HepG2 (cell line): Measurements from ENCODE around the gene IZUMO4. TPM values are rescaled to one million over a fixed set of nuclear protein-coding genes. Genes with fewer than 3 reads are reported as not detected.

Experiments used
- AHDC1 ChIP-seq: sonication (generic); formaldehyde crosslinking; IDR thresholded peaks from 2 replicates; pipeline ENCODE4 v1.5.1; 2020; ENCODE audit warnings: mild to moderate bottlenecking, missing genetic modification reagents, borderline replicate concordance
- AKAP8 ChIP-seq: sonication (generic); formaldehyde crosslinking; IDR thresholded peaks from 2 replicates; pipeline ENCODE4 v1.5.1; 2020; ENCODE audit warnings: mild to moderate bottlenecking, missing genetic modification reagents
- ARNT ChIP-seq: fragments of 450-650 bp; IDR thresholded peaks from 2 replicates; pipeline ENCODE4 v1.6.1; 2017
- ATAD3A ChIP-seq: sonication (generic); formaldehyde crosslinking; IDR thresholded peaks from 2 replicates; pipeline ENCODE4 v1.4.0; 2020; ENCODE audit warnings: missing genetic modification reagents
- ATF1 ChIP-seq: IDR thresholded peaks from 2 replicates; pipeline ENCODE4 v1.6.1; 2016; ENCODE audit warnings: mild to moderate bottlenecking, control low read depth
- CSRNP2 ChIP-seq: sonication (generic); formaldehyde crosslinking; conservative IDR thresholded peaks from 2 replicates; pipeline ENCODE4 v1.8.0; 2022; ENCODE audit warnings: low read depth, missing genetic modification reagents
- ELF1 ChIP-seq: sonication (generic); formaldehyde crosslinking; IDR thresholded peaks from 2 replicates; pipeline ENCODE4 v1.4.0; 2020; ENCODE audit warnings: missing genetic modification reagents
- GATA4 ChIP-seq: sonication (generic); IDR thresholded peaks from 2 replicates; pipeline ENCODE4 v1.6.1; 2016; ENCODE audit warnings: antibody characterized with exemption, low read depth, borderline replicate concordance
- GTF3A ChIP-seq: sonication (generic); formaldehyde crosslinking; conservative IDR thresholded peaks from 2 replicates; pipeline ENCODE4 v1.4.0; 2020; ENCODE audit warnings: mild to moderate bottlenecking, missing genetic modification reagents
- HNRNPH1 ChIP-seq: fragments of 200-400 bp; formaldehyde crosslinking; optimal IDR thresholded peaks from 2 replicates; pipeline ENCODE3; 2017; ENCODE audit warnings: mild to moderate bottlenecking, low read depth, low read length
- NFE2L1 ChIP-seq: sonication (generic); formaldehyde crosslinking; IDR thresholded peaks from 2 replicates; pipeline ENCODE4 v1.4.0; 2020; ENCODE audit warnings: missing genetic modification reagents, mild to moderate bottlenecking, borderline replicate concordance
- SIX1 ChIP-seq: sonication (generic); formaldehyde crosslinking; IDR thresholded peaks from 2 replicates; pipeline ENCODE4 v1.4.0; 2020; ENCODE audit warnings: missing genetic modification reagents, borderline replicate concordance
- SOX13 ChIP-seq, 3 experiments: fragments of 450-650 bp in 1 of 3; sonication (generic) in 1 of 3; formaldehyde crosslinking in 1 of 3; IDR thresholded peaks in 2 of 3; conservative IDR thresholded peaks in 1 of 3; 2 replicates each; pipeline versions ENCODE4 v1.5.0 to v1.6.1; 2016 to 2020; ENCODE audit warnings: antibody characterized with exemption in 1 of 3, mild to moderate bottlenecking in 1 of 3, missing compliant biosample characterization in 1 of 3, missing genetic modification reagents in 1 of 3, moderate library complexity in 1 of 3
- TRIM22 ChIP-seq: fragments of 450-650 bp; IDR thresholded peaks from 2 replicates; pipeline ENCODE4 v1.6.1; 2017
- ZNF230 ChIP-seq: sonication (generic); formaldehyde crosslinking; IDR thresholded peaks from 2 replicates; pipeline ENCODE4 v1.4.0; 2020; ENCODE audit warnings: mild to moderate bottlenecking, missing genetic modification reagents
- ZNF7 ChIP-seq: IDR thresholded peaks from 2 replicates; pipeline ENCODE4 v1.6.1; 2016; ENCODE audit warnings: missing biosample characterization, missing genetic modification reagents
- ZNF776 ChIP-seq: sonication (generic); formaldehyde crosslinking; IDR thresholded peaks from 2 replicates; pipeline ENCODE4 v1.4.0; 2020; ENCODE audit warnings: mild to moderate bottlenecking, missing genetic modification reagents
- polyA plus RNA-seq, 8 experiments: library from polyadenylated mRNA; depleted of rRNA in 3 of 8; stranded (reverse) in 7 of 8; unstranded in 1 of 8; fragments of >200 nt; fragmentation: Illumina TruSeq in 4 of 8; extraction: Trizol in 4 of 8; gene quantifications; 2 replicates each; pipeline versions ENCODE4 v1.2.1 to v1.2.3, GENCODE V29; 2011 to 2016; ENCODE audit warnings: low read depth in 4 of 8, missing spikeins in 1 of 8, mixed read lengths in 1 of 8; ENCODE audit not compliant: insufficient read depth in 1 of 8
- total RNA-seq, 5 experiments: library from RNA; depleted of rRNA; stranded (reverse); fragments of >200 nt; fragmentation: Illumina TruSeq; extraction: Trizol; gene quantifications; 2 replicates each; pipeline ENCODE4 v1.2.3, GENCODE V29; 2016; ENCODE audit warnings: low read depth in 1 of 5
- TF ChIP-seq, protein P1 (sequence below): sonication (generic); formaldehyde crosslinking; IDR thresholded peaks from 2 replicates; pipeline ENCODE4 v1.4.0; 2020; ENCODE audit warnings: mild to moderate bottlenecking, missing genetic modification reagents

Gene IZUMO4
- total and polyA plus RNA-seq, 2 of the 13 experiments (the other 11 are each of a cell fraction or from before 2014, with no cell fraction given): 0.77 to 3.9 TPM

- TF ChIP-seq CSRNP2 (CRISPR knock-in tag) (no peak), AHDC1 (CRISPR knock-in tag) (no peak), HNRNPH1 (no peak), GATA4 (no peak), ATF1 (CRISPR knock-in tag) (no peak), ELF1 (CRISPR knock-in tag) (no peak), ZNF230 (CRISPR knock-in tag) (no peak), NFE2L1 (CRISPR knock-in tag) (no peak), SOX13 (IDR thresholded peaks at IDR 0.05) (no peak), SOX13 (CRISPR knock-in tag; conservative IDR thresholded peaks at IDR 0.05 in 1 of 2, IDR thresholded peaks at IDR 0.05 in 1 of 2) (no peak), ARNT (no peak), ATAD3A (CRISPR knock-in tag) (0 out of 2 replicates have a peak, but pooled peaks have one; percentile 41), ZNF7 (0 out of 2 replicates have a peak, but pooled peaks have one; percentile 16), ZNF776 (peak; percentile 78; the same call in 1 of the 2 replicates), AKAP8 (peak; percentile 28; the same call in 1 of the 2 replicates), SIX1 (CRISPR knock-in tag) (no peak), TRIM22 (no peak), GTF3A (CRISPR knock-in tag) (no peak)
- TF ChIP-seq, protein P1, sequence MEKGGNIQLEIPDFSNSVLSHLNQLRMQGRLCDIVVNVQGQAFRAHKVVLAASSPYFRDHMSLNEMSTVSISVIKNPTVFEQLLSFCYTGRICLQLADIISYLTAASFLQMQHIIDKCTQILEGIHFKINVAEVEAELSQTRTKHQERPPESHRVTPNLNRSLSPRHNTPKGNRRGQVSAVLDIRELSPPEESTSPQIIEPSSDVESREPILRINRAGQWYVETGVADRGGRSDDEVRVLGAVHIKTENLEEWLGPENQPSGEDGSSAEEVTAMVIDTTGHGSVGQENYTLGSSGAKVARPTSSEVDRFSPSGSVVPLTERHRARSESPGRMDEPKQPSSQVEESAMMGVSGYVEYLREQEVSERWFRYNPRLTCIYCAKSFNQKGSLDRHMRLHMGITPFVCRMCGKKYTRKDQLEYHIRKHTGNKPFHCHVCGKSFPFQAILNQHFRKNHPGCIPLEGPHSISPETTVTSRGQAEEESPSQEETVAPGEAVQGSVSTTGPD (CRISPR knock-in tag): peak; percentile 63; the same call in 1 of the 2 replicates
Observed at GRCh38 chr19:2061495-2062388, 35.0 kb upstream of the IZUMO4 start (continued).
